BE2C (cell line): ENCODE data around the gene KRTAP5-7.

Source experiments
- DNase-seq: peaks from one replicate; pipeline ENCODE4 v3.0.0-alpha.2; 2020
- H3K27me3 ChIP-seq: fragments of 250-450 bp; sonication (Bioruptor Pico); 2 replicates; pipeline ENCODE4 v1.5.1; 2020; ENCODE audit warnings: mild to moderate bottlenecking
- H3K36me3 ChIP-seq: fragments of 250-450 bp; sonication (Bioruptor Pico); 2 replicates; pipeline ENCODE4 v1.5.1; 2020; ENCODE audit warnings: mild to moderate bottlenecking
- H3K4me1 ChIP-seq: fragments of 250-450 bp; sonication (Bioruptor Pico); 2 replicates; pipeline ENCODE4 v1.5.1; 2020
- H3K4me3 ChIP-seq: 2 replicates; pipeline ENCODE4 v1.5.1; 2011; ENCODE audit warnings: low read depth, low read length
- H3K9me3 ChIP-seq: fragments of 250-450 bp; sonication (Bioruptor Pico); 2 replicates; pipeline ENCODE4 v1.5.1; 2020
- TF ChIP-seq, protein P1 (sequence below): IDR thresholded peaks from 2 replicates; pipeline ENCODE4 v1.5.1; 2012; ENCODE audit warnings: mild to moderate bottlenecking, low read depth, low read length

The KRTAP5-7 gene

DNA sequence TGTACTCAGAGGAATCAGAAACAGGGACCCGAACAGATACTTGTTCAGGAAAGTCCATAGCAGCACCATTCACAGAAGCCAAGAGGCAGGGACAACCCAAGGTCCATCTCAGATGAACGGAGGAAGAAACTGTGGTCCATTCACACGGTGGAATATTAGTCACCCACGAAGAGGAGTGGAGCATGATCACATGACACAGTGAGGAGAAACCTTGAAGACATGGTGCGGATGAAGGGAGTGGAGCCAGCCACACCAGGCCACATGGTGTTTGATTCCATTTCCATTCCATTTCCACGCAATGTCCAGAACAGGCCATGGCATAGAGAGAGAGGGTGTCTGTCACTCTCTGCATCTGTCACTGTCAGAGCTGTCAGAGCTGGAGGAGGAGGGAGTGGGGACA, 43.4 kb upstream of the KRTAP5-7 start:
- Histone ChIP-seq H3K9me3 (no peaks in the 10 kb centered on the region), H3K27me3 (no peaks in the 10 kb centered on the region), H3K4me1 (peaks cover 7% of the 10 kb centered on the region; the same call in 1 of the 2 replicates), H3K36me3 (no peaks in the 10 kb centered on the region), H3K4me3 (no peak overlapping the region)
- DNase-seq: no peak
- TF ChIP-seq, protein P1, sequence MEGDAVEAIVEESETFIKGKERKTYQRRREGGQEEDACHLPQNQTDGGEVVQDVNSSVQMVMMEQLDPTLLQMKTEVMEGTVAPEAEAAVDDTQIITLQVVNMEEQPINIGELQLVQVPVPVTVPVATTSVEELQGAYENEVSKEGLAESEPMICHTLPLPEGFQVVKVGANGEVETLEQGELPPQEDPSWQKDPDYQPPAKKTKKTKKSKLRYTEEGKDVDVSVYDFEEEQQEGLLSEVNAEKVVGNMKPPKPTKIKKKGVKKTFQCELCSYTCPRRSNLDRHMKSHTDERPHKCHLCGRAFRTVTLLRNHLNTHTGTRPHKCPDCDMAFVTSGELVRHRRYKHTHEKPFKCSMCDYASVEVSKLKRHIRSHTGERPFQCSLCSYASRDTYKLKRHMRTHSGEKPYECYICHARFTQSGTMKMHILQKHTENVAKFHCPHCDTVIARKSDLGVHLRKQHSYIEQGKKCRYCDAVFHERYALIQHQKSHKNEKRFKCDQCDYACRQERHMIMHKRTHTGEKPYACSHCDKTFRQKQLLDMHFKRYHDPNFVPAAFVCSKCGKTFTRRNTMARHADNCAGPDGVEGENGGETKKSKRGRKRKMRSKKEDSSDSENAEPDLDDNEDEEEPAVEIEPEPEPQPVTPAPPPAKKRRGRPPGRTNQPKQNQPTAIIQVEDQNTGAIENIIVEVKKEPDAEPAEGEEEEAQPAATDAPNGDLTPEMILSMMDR: no peak

DNA sequence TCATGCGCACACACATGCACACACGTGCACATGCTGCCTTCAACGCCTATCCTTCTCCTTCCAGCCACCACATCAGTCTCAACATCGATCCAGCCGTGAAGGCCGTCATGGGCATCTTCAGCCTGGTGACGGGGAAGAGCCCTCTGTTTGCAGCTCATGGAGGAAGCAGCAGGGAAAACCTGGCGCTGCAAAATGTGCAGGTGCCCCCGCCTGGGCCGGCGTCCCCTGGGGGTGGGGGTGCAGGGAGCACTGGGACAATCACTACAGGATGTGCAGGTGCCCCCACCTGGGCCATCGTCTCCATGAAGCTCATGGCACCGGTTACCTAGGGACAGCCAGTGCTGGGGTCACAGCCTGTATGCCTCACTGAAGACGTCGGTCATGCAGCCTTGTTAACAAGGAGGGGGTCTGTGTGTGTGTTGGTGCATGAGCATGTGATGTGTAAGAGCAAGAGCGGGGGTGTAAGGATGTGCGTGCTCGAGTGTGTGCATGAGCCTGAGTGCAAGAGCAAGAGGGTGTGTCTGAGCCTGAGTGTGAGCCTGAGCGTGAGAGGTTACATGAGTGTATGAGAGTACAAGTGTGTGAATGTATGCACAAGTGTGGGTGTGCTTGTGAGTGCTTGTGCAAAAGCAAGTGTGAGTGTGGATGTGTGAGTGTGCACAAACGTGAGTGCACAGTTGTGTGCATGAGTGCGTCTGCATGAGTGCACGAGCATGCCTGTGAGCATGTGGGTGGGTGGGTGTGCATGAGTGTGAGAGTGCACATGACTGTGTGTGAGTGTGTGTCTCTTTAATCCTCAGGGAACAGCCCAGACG, 42.6 kb upstream of the KRTAP5-7 start:
- TF ChIP-seq, protein P1: no peak
- no peak overlapping the region for H3K4me3 ChIP-seq
- H3K4me1 ChIP-seq: peaks cover 8% of the 10 kb centered on the region; the same call in 1 of the 2 replicates
- no peaks in the 10 kb centered on the region for H3K9me3 ChIP-seq
- no peak for DNase-seq
- no peaks in the 10 kb centered on the region for H3K36me3 ChIP-seq
- no peaks in the 10 kb centered on the region for H3K27me3 ChIP-seq

DNA sequence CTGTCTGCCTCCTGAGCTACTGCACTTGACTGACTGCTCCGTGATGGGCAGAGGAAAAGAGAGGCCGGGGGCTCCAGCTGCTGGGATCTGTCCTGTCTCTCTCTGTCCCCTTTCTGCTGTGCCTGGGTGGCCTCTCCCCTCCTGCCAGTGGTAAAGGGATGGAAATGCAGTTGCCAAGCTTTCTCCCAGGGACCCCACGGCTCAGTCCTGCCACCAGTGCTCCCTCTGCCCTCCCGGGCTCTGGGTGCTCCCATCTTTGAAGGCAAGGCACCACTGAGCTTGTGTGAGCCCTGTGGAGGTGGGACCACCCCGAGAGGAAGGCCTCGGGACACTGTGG, 42.0 kb upstream of the KRTAP5-7 start:
- peaks cover 8% of the 10 kb centered on the region; the same call in 1 of the 2 replicates for H3K4me1 ChIP-seq
- DNase-seq: no peak
- no peaks in the 10 kb centered on the region for H3K27me3 ChIP-seq
- H3K9me3 ChIP-seq: no peaks in the 10 kb centered on the region
- TF ChIP-seq, protein P1: no peak
- no peaks in the 10 kb centered on the region for H3K36me3 ChIP-seq
- no peak overlapping the region for H3K4me3 ChIP-seq

DNA sequence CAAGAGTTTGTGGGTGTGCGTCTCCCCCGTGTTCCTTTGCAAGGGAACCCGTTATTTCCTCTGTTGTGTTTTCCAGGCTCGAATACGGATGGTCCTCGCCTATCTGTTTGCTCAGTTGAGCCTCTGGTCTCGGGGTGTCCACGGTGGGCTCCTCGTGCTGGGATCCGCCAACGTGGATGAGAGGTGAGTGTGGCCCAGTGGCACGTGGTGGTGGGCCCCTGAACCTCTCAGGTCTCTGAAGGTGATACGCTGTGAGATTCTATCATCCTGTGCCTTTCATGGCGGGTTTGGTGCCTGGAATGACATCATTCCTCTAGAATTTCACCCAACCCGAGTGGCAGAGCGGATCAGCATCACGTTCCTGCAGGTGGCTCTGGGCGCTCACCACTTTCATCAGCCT, 41.6 kb upstream of the KRTAP5-7 start:
- peaks cover 8% of the 10 kb centered on the region; the same call in 1 of the 2 replicates for H3K4me1 ChIP-seq
- no peak for DNase-seq
- TF ChIP-seq, protein P1: no peak
- H3K4me3 ChIP-seq: no peak overlapping the region
- no peaks in the 10 kb centered on the region for H3K9me3 ChIP-seq
- H3K36me3 ChIP-seq: no peaks in the 10 kb centered on the region
- no peaks in the 10 kb centered on the region for H3K27me3 ChIP-seq

DNA sequence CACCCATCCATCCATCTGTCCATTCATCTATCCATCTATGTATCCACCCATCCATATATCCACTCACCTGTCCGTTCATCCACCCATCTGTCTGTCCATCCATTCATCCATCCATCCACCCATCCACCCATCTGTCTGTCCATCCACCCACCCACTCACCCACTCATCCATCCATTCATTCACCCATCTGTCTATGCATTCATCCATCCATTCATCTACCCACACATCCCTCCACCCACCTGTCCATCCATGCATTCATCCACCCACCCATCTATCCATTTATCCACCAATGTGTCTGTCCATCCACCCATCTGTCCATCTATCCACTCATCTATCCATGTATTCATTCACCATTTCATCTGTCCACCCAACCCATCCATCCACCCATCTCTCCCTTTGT, 40.7 kb upstream of the KRTAP5-7 start:
- TF ChIP-seq, protein P1: no peak
- Histone ChIP-seq H3K4me3 (no peak overlapping the region), H3K36me3 (no peaks in the 10 kb centered on the region), H3K9me3 (no peaks in the 10 kb centered on the region), H3K27me3 (no peaks in the 10 kb centered on the region), H3K4me1 (peaks cover 8% of the 10 kb centered on the region; the same call in 1 of the 2 replicates)
- DNase-seq: no peak

DNA sequence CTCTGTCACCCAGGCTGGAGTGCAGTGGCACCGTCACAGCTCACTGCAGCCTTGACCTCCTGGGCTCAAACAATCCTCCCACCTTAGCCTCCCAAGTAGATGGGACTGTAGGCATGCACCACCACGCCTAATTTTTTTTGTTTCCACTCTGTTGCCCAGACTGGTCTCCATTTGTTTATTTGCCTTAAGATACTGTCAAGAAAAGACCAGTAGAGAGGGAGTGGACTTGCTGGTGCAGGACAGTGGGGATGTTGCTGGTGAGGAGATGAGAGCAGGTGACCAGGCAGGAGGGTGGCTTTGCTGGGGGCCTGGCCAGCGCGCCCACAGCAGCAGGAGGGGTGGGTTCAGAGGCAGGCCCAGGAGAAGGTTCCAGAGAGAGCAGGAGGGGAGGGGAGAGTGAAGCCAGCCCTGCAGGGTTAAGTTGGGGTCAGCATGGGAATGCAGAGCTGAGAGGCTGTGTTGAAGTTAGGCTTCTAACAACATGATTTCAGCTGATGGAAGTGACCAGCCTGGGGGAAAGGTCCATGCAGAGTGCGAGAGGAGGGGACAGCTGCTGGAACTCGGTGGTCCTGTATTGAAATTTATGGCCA, 38.3 kb upstream of the KRTAP5-7 start:
- TF ChIP-seq, protein P1: no peak
- Histone ChIP-seq H3K4me1 (peaks cover 8% of the 10 kb centered on the region; the same call in 1 of the 2 replicates), H3K4me3 (no peak overlapping the region), H3K27me3 (no peaks in the 10 kb centered on the region), H3K36me3 (no peaks in the 10 kb centered on the region), H3K9me3 (no peaks in the 10 kb centered on the region)
- DNase-seq: no peak
